BJ (cell line): ENCODE data around the gene SIRT2. TPM values are rescaled to one million over a fixed set of nuclear protein-coding genes. Genes with fewer than 3 reads are reported as not detected.
"Not testable (repeated sequence)": the region's sequence is repeated elsewhere in the genome, so short reads cannot be mapped to it uniquely, and the experiment has no call there.

ENCODE experiments used
- CTCF ChIA-PET: fragments of 350-600 bp; formaldehyde crosslinking; extraction: SDS; loops from one replicate; lab custom pipeline; 2021; ENCODE audit warnings: antibody characterized with exemption, inconsistent platforms; lab: Yijun Ruan, JAX
- POLR2A ChIA-PET: fragments of 300-600 bp; sonication (Branson Sonifier 250); formaldehyde crosslinking; extraction: SDS; loops from one replicate; lab custom pipeline; 2021; ENCODE audit warnings: antibody characterized with exemption; lab: Charles Lee
- DNase-seq: peaks from one replicate; pipeline ENCODE4 v3.0.0-alpha.2; 2011; ENCODE audit warnings: low read depth
- H3K27me3 ChIP-seq: 2 replicates; pipeline ENCODE4 v1.6.0; 2011; ENCODE audit warnings: low read length; ENCODE audit not compliant: control insufficient read depth, insufficient read depth
- H3K36me3 ChIP-seq: 2 replicates; pipeline ENCODE4 v1.5.1; 2011; ENCODE audit warnings: low read length; ENCODE audit not compliant: control insufficient read depth, insufficient read depth
- H3K4me3 ChIP-seq: 2 replicates; pipeline ENCODE4 v1.5.1; 2011; ENCODE audit warnings: low read depth, mild to moderate bottlenecking, control low read depth, low read length
- CTCF ChIP-seq: IDR thresholded peaks from 2 replicates; pipeline ENCODE4 v1.5.1; 2011; ENCODE audit warnings: low read depth, mild to moderate bottlenecking, control low read depth, inconsistent platforms, low read length, moderate library complexity; ENCODE audit not compliant: insufficient read depth
- polyA plus RNA-seq: library from polyadenylated mRNA; depleted of rRNA; stranded (reverse); fragments of >200 nt; gene quantifications from 2 replicates; pipeline ENCODE4 v1.2.3, GENCODE V29; 2011

SIRT2 gene
- polyA plus RNA-seq, 1 experiment = 71.8 TPM

- CTCF ChIA-PET = interaction anchor here (0.9 to 5.2 kb wide), 3 partner anchors 8 to 61 kb away, joined by 3 to 30 read pairs (median 29); no protein-coding TSS in a partner anchor
- Histone ChIP-seq H3K36me3 (peaks cover 5% of the 10 kb centered on the region), H3K27me3 (no peaks in the 10 kb centered on the region), H3K4me3 (no peak within 1 kb of the TSS)
- DNase-seq = no peak
- POLR2A ChIA-PET = no interaction called here
- TF ChIP-seq CTCF = no peak
These were observed 21.4 kb downstream of the SIRT2 start, which contains the start of gene RINL for GRCh38 chr19:38877781-38878574. Gene RINL, minus strand, starts transcription at chr19:38878275. Its CDS starts 1,533 bp downstream, at chr19:38876742.

GRCh38 chr19:38875656-38876395 is 23.6 kb downstream of the SIRT2 start:
- DNase-seq = no peak
- POLR2A ChIA-PET = no interaction called here
- Histone ChIP-seq H3K36me3 (peaks cover 2% of the 10 kb centered on the region; the same call in 1 of the 2 replicates), H3K4me3 (no peak overlapping the region), H3K27me3 (no peaks in the 10 kb centered on the region)
- CTCF ChIA-PET = interaction anchor here (0.9 kb wide), 1 partner anchor 106 kb away, joined by 3 read pairs; no protein-coding TSS in a partner anchor
- no peak for TF ChIP-seq CTCF

- CTCF ChIA-PET = interaction anchor here (0.6 to 1.6 kb wide), 3 partner anchors 9 to 237 kb away, joined by 4 to 7 read pairs (median 5); no protein-coding TSS in a partner anchor
- H3K4me3 ChIP-seq, DNase-seq, H3K27me3 ChIP-seq, POLR2A ChIA-PET, H3K36me3 ChIP-seq: not testable (repeated sequence)
These were observed 26.0 kb downstream of the SIRT2 start for GRCh38 chr19:38873400-38873799.

GRCh38 chr19:38870612-38871011 is 28.8 kb downstream of the SIRT2 start:
- no peaks in the 10 kb centered on the region for H3K36me3 ChIP-seq
- no peak for TF ChIP-seq CTCF
- no peak overlapping the region for H3K4me3 ChIP-seq
- H3K27me3 ChIP-seq = no peaks in the 10 kb centered on the region
- POLR2A ChIA-PET = interaction anchor here (0.6 kb wide), 1 partner anchor 226 kb away, joined by 8 read pairs; no protein-coding TSS in a partner anchor
- DNase-seq = no peak
- CTCF ChIA-PET = interaction anchor here (0.6 to 3.3 kb wide), 12 partner anchors 10 to 391 kb away, joined by 3 to 29 read pairs (median 5); partner anchors contain the start of genes MRPS12, RINL and SARS2

- POLR2A ChIA-PET = no interaction called here
- H3K36me3 ChIP-seq = no peaks in the 10 kb centered on the region
- H3K27me3 ChIP-seq = no peaks in the 10 kb centered on the region
- peak; percentile 86 for TF ChIP-seq CTCF
- peak overlapping the region; percentile 37 for H3K4me3 ChIP-seq
- CTCF ChIA-PET = interaction anchor here (0.6 to 3.3 kb wide), 17 partner anchors 10 to 467 kb away, joined by 3 to 29 read pairs (median 5); partner anchors contain the start of genes ACTN4, FAM98C, NFKBIB and RINL
- DNase-seq = no peak
These were observed 29.4 kb downstream of the SIRT2 start for GRCh38 chr19:38869836-38870607.
